GM19035 (cell line): Measurements from ENCODE around the gene NCOR1.
"Not testable (repeated sequence)": the region's sequence is repeated elsewhere in the genome, so short reads cannot be mapped to it uniquely, and the experiment has no call there.

Experiments used
- ATAC-seq: cut with Tn5 transposase; IDR thresholded peaks from one replicate; pipeline ENCODE4 v1.9.1; 2021; ENCODE audit not compliant: unreplicated experiment

NCOR1 gene

DNA sequence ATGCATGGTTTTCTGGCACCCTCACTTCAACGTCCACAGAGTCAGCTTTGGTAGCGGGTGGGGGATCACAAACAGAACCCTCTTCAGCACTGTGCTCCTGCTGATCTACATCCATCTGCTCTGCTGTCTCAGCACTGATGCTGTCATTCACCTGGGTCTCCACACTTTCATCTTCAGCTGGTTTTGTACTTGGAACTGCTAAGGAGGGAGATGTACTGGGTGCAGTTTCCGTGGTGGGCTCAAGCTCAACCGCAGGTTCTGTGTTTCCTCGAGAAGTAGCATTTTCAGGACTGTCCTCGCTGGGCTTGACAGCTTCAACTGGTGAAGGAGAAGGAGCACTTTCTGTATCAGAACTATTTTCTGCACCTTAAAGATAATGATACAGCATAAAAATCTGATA, 113.9 kb downstream of the NCOR1 start:
- no peak for ATAC-seq

DNA sequence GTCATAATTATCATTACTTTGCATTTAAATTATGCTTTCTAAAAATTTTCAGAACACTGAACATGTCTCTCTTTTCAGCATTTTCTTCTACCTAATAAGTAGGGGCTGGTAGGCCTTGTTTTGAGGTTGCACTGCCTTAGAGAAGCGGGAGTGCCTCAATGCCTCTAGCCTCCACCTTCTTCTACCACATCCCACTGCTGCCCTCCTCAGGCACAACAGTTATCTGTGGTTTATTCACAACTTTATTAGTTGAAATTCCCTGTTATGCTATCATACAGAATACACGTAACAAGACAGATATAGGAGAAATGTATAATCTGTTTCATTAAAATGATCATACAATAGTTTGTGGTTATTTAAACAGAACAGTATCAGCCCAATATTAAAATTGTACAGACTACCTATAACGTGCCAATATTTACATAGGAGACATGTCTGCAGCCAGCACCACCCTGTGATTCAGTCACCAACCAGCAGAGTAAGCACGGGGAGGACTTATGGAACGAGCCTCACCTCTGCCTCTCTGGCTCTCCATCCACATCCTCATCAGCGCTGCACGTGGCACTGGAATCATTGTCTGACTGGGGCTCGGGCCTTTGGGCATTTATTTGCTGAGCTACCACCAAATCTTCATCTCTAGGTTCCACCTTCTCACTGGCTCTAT, 114.5 kb downstream of the NCOR1 start:
- no peak for ATAC-seq

DNA sequence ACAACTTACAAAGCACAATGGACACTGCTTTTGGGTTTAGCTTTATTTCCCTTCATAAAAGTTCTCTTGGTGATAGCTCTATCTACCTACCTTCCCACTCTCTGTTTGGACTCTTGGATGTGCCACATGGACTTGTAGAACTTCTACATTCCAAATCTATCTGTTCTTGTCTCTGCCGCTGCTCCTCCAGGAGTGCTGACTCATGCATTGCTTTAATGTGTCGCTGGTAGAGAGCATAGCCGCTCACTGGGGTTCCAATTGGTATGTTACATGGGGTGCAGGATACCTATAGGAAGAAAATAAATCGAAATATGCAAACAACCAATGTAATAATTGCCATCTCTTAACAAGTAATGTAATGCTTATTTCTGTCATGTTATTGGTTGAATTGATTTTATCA, 123.6 kb downstream of the NCOR1 start:
- no peak for ATAC-seq

DNA sequence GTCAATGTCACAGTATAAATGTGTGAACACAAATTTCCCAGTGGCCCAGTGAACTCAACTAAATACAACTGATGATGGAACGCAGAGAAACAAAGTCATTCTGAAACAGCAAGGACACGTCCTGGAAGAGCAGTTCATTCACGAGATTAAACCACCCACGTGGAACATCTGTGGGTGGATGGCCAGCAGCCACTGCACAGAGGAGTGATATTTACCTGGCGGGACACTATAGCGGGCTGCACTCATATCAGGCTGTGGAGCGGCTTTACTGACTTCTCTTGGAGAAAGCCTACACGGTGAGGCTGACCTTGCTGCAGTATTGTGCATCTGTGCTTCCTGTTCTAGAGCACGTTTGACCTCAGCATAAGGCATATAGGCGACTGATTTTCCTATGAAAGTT, 128.4 kb downstream of the NCOR1 start:
- ATAC-seq = no peak

GRCh38 chr17:16085066-16085699, 130.2 kb downstream of the NCOR1 start:
- ATAC-seq = no peak

GRCh38 chr17:16083223-16083622, 132.1 kb downstream of the NCOR1 start:
- no peak for ATAC-seq

DNA sequence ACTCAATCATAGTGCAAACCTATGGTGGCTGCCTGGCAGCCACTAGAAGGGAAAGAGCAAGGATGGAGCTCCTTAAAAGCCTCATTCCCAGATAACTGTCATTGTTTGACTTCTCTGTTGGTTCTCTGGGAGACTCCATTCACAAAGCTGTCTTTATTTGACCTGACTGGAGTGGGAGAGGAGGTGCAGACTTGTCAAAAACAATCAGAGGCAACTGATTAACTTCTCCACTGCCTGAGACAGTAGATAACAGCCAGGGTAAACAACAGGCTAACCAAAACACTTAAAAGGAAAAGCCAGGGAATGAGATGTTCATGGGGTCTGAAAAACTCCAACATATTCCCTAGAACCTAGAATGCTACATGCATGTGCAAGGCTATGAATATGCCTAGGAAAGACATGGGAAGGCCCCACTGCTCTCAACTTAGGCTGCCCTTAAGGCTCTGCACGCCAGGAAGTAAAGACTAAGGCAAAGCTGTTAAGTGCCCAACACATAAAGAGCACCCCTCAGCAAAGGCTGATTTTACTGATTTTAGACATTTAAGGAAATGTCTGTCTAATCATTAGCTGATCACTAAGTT, 133.7 kb downstream of the NCOR1 start:
- ATAC-seq = no peak

- no peak for ATAC-seq
These were observed 135.0 kb downstream of the NCOR1 start for GRCh38 chr17:16080366-16080765.

- ATAC-seq = no peak
These were observed 139.4 kb downstream of the NCOR1 start for GRCh38 chr17:16075949-16076348.

DNA sequence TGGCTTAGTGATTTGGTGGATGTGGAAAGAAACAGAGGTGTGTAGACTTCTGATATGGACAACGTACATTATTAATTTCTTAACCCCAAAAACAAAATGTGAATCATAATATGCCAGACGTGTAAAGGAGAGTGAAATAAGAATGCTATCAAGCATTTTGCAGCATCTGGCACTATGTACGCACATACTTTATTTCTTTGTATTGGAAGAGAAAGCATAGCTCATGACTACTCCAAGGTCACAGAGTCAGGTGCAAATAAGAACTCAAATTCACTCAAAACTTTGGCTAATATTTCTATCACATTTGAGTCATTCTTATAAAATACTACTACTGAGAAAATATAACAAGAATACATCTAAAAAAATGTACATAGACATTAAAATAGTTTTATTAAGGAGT, 140.9 kb downstream of the NCOR1 start:
- no peak for ATAC-seq

- ATAC-seq = no peak
These were observed 141.5 kb downstream of the NCOR1 start for GRCh38 chr17:16073845-16074244.

DNA sequence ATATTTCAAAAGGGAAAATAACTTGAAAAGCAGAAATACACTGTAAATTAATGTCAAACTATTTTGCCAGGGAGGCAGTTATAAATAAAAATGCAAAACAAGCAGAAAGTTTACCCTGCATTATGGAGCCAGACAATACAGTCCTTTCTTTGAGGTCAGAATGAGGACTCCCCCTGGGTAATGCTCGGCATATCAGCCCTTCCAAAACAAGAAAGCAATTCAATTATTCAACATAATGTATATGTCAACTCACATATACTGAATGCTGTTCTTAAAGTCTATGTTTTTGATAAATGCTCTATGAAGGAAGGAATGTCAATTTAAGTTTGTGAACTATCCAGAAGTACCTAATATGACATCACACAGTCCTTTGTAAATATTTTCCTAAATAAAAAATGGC, 143.3 kb downstream of the NCOR1 start:
- no peak for ATAC-seq

DNA sequence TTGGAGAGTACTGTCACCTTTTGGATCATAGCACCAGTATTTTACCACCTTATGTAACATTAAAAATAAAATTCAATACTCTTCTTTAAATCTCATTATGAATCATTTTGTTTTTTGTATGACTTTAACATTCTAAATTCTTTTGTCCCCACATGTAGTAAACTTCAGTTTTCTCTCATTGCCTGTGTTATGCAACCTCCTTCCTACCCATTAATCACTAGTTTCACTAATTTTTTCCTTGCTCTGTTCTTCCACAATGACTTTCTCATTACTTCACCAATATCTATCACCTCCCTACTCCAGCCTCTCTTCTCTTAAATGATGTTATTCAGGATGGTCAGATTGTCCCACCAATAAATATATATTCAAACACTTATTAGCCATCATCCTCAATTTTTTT, 147.0 kb downstream of the NCOR1 start:
- ATAC-seq = no peak

- ATAC-seq = no peak
These were observed 149.2 kb downstream of the NCOR1 start for GRCh38 chr17:16066125-16066524.

- ATAC-seq = no peak
These were observed 153.7 kb downstream of the NCOR1 start for GRCh38 chr17:16061631-16062030.

- not testable (repeated sequence) for ATAC-seq
These were observed 160.2 kb downstream of the NCOR1 start for GRCh38 chr17:16055139-16055538.

GRCh38 chr17:16052486-16052885, 162.8 kb downstream of the NCOR1 start:
- ATAC-seq = no peak

- ATAC-seq = no peak
These were observed 164.5 kb downstream of the NCOR1 start for GRCh38 chr17:16050844-16051243.

DNA sequence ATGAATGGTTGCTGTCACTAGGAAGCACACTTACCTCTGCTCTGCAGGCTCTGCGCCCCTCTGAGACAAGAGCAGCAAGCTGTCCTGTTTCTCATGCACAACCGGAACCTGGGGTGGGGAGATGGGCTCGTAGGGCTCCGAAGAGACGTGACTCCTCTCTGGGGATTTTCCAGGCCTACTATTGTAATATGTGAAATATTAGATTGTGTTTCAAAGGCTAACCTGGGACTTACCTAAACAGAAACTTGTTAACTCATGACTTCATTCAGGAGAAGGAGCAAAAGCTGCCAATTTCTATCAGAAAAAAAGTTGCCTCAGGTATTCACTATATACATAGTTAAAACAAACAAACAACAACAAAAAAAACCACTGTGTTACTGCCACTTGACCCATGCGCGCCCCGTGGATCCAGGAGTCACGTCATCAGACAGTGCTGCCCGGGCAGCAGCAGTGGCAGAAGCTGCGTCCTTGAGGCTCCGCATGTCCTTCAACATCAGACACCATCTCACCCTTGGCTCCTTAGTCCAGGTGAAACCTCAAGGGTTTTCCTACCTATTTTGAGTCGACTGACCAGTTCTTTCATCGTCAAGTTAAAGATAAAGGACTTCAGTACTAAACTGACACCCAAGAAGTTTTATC, 166.4 kb downstream of the NCOR1 start:
- no peak for ATAC-seq

- ATAC-seq = no peak
These were observed 168.4 kb downstream of the NCOR1 start for GRCh38 chr17:16046966-16047365.

GRCh38 chr17:16044487-16044886, 170.8 kb downstream of the NCOR1 start:
- ATAC-seq = no peak

GRCh38 chr17:16040710-16041251, 174.6 kb downstream of the NCOR1 start:
- ATAC-seq = no peak
